Muscle of leg (tissue), 11 donors: ENCODE measurements around the gene ZBTB40. TPM values are rescaled to one million over a fixed set of nuclear protein-coding genes. Genes with fewer than 3 reads are reported as not detected.

Experiments
- DNase-seq: peaks from one replicate; pipeline ENCODE4 v3.0.0; 2013
- H3K27ac ChIP-seq: one replicate; pipeline ENCODE4 v1.5.1; 2013; ENCODE audit warnings: mild to moderate bottlenecking, low read length, control low read depth
- H3K27me3 ChIP-seq: one replicate; pipeline ENCODE4 v1.6.1; 2013; ENCODE audit warnings: low read length; ENCODE audit not compliant: control insufficient read depth, insufficient read depth
- H3K36me3 ChIP-seq: one replicate; pipeline ENCODE4 v1.6.1; 2013; ENCODE audit warnings: low read length; ENCODE audit not compliant: control insufficient read depth, insufficient read depth
- H3K4me1 ChIP-seq: one replicate; pipeline ENCODE4 v1.6.1; 2013; ENCODE audit warnings: low read length; ENCODE audit not compliant: control insufficient read depth, insufficient read depth
- H3K4me3 ChIP-seq: one replicate; pipeline ENCODE4 v1.5.1; 2013; ENCODE audit warnings: low read length, control low read depth
- H3K9me3 ChIP-seq: replicated peaks from 2 replicates; pipeline ENCODE4 v1.6.1; 2013; ENCODE audit warnings: low read depth, low read length; ENCODE audit not compliant: control insufficient read depth
- WGBS: methylation state at CpG from one replicate; pipeline ENCODE4 v1.1.5; 2013; ENCODE audit warnings: missing lambda C conversion rate; ENCODE audit not compliant: insufficient coverage; 5-methylcytosine and 5-hydroxymethylcytosine counted together
- polyA plus RNA-seq, 8 donors: library from polyadenylated mRNA; unstranded; fragments of 120-200 nt; gene quantifications; one replicate each; pipeline versions ENCODE4 v1.2.1 to v1.2.3, GENCODE V29; 2013; ENCODE audit warnings: inconsistent platforms in 1 of 8, low replicate concordance in 1 of 8; ENCODE audit not compliant: insufficient read length in 8 of 8, insufficient read depth in 1 of 8
- total RNA-seq: library from RNA; stranded (reverse); fragments of 120-200 nt; gene quantifications from one replicate; pipeline ENCODE4 v1.2.4, GENCODE V29; 2013

ZBTB40 gene
- total and polyA plus RNA-seq, 9 donors: 10.3 to 15.2 (median 11.6) TPM

GRCh38 chr1:22551591-22551990 is 99.9 kb downstream of the ZBTB40 start:
- WGBS: 45% methylated on average over 13 of the region's 17 CpGs
- Histone ChIP-seq H3K36me3 (no peaks in the 10 kb centered on the region), H3K27me3 (peaks cover 67% of the 10 kb centered on the region), H3K4me1 (peaks cover 21% of the 10 kb centered on the region), H3K4me3 (no peak overlapping the region), H3K9me3 (no peaks in the 10 kb centered on the region), H3K27ac (no peak overlapping the region)
- DNase-seq: no peak

DNA sequence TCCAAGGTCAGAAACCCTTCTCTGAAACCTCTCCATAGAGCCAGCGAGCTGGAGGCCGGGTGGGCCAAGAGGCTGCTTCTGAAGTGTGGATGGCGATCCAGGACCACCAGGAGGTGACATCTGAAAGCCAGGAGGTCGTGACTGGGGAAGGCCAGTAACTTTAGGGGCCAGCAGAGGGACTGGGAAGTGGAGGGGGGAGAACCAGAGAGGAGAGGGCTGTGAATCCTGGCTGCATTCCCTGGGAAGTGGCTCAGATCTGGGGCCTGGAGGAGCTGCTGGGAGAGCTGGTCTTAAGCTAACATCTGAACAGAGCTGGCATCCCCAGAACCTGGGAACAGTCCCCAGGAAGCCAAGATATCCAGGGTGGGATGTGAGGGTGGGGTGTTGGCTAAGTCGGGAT is 100.4 kb downstream of the ZBTB40 start:
- Histone ChIP-seq H3K9me3 (no peaks in the 10 kb centered on the region), H3K27me3 (peaks cover 67% of the 10 kb centered on the region), H3K36me3 (no peaks in the 10 kb centered on the region), H3K27ac (no peak overlapping the region), H3K4me1 (peaks cover 21% of the 10 kb centered on the region), H3K4me3 (no peak overlapping the region)
- 46% methylated on average over 3 of the region's 5 CpGs for WGBS
- peak; percentile 48 for DNase-seq

- Histone ChIP-seq H3K27me3 (peaks cover 64% of the 10 kb centered on the region), H3K9me3 (peaks cover 2% of the 10 kb centered on the region), H3K4me3 (no peak overlapping the region), H3K27ac (no peak overlapping the region), H3K4me1 (peaks cover 21% of the 10 kb centered on the region), H3K36me3 (no peaks in the 10 kb centered on the region)
- WGBS: 36% methylated on average over 13 of the region's 18 CpGs
- peak; percentile 23 for DNase-seq
Measured at GRCh38 chr1:22553104-22553880, 101.6 kb downstream of the ZBTB40 start.

GRCh38 chr1:22553991-22554522 is 102.4 kb downstream of the ZBTB40 start:
- Histone ChIP-seq H3K27ac (no peak overlapping the region), H3K27me3 (peaks cover 60% of the 10 kb centered on the region)

DNA sequence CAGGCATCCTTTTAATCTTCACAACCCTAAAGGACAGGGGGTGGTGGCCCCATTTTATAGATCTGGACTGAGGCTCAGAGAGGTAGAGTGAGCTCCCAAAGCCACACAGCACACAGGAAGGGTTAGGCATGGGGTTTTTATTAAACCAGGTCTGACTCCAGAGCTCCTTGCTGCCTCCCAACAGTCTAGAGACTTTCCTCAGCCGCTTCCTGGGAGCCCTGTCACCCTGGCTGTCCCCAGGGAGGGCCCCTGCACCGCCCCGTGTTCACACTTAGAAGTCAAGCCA is 103.7 kb downstream of the ZBTB40 start:
- WGBS: 71% methylated on average over 3 of the region's 3 CpGs
- H3K27me3 ChIP-seq: peaks cover 69% of the 10 kb centered on the region

More at GRCh38 chr1:22553991-22554522, 102.4 kb downstream of the ZBTB40 start:
- no peak for DNase-seq
- 77% methylated on average over 6 of the region's 8 CpGs for WGBS
- Histone ChIP-seq H3K4me3 (no peak overlapping the region), H3K9me3 (peaks cover 2% of the 10 kb centered on the region), H3K36me3 (no peaks in the 10 kb centered on the region), H3K4me1 (peaks cover 21% of the 10 kb centered on the region)

GRCh38 chr1:22556391-22557104 is 104.9 kb downstream of the ZBTB40 start:
- Histone ChIP-seq H3K9me3 (peaks cover 2% of the 10 kb centered on the region), H3K27me3 (peaks cover 70% of the 10 kb centered on the region), H3K4me1 (peaks cover 19% of the 10 kb centered on the region), H3K4me3 (no peak overlapping the region), H3K36me3 (no peaks in the 10 kb centered on the region), H3K27ac (no peak overlapping the region)
- 34% methylated on average over 10 of the region's 13 CpGs for WGBS
- DNase-seq: no peak

More for the DNA sequence above, 103.7 kb downstream of the ZBTB40 start:
- peaks cover 2% of the 10 kb centered on the region for H3K9me3 ChIP-seq
- H3K36me3 ChIP-seq: no peaks in the 10 kb centered on the region
- no peak overlapping the region for H3K4me3 ChIP-seq
- DNase-seq: no peak
- peaks cover 21% of the 10 kb centered on the region for H3K4me1 ChIP-seq
- no peak overlapping the region for H3K27ac ChIP-seq

DNA sequence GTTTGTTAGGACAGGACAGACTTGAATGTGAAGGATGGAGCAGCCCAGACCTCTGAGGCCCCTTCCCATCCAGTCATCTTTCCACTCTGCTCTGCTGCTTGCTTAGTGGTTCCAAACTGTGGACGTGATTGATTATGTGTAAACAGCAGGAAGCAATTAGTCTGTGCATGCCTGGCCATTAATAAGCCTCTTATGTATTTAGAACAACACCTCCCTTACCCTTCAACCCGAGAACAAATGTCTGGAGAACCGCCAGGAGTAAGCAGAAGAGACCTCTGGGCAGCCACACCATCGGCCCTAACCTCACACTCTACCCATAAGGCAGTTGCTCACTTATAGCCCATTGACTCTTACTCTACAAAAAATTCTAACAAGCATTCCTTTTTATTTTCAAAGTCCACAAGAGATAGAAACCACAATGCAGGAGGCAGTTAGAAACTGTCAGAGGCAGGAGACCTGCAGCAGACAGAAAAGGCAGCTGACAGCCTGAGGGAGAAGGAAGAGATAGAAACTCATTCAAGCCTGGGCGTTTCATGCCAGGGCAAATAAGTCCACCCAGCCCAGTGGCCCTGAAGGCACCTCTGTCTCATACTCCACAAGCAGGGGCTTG is 105.8 kb downstream of the ZBTB40 start:
- H3K36me3 ChIP-seq: no peaks in the 10 kb centered on the region
- peaks cover 2% of the 10 kb centered on the region for H3K9me3 ChIP-seq
- H3K4me1 ChIP-seq: peaks cover 10% of the 10 kb centered on the region
- H3K27ac ChIP-seq: no peak overlapping the region
- H3K4me3 ChIP-seq: no peak overlapping the region
- DNase-seq: peak; percentile 27
- 22% methylated on average over 3 of the region's 5 CpGs for WGBS
- H3K27me3 ChIP-seq: peaks cover 76% of the 10 kb centered on the region

GRCh38 chr1:22562584-22563583 is 111.2 kb downstream of the ZBTB40 start, which contains the start of gene EPHA8:
Gene EPHA8 (plus strand): TSS chr1:22563489. CDS start chr1:22563636, 147 bp downstream.
- Histone ChIP-seq H3K27ac (no peak within 1 kb of the TSS), H3K27me3 (peaks cover 84% of the 10 kb centered on the region), H3K36me3 (no peaks in the 10 kb centered on the region), H3K4me3 (no peak within 1 kb of the TSS), H3K4me1 (peaks cover 3% of the 10 kb centered on the region), H3K9me3 (no peaks in the 10 kb centered on the region)
- WGBS: 4% methylated on average over 77 of the region's 81 CpGs
- no peak for DNase-seq
